HL-60 (cell line): ENCODE measurements around the gene ZNF503.

Experiments used
- DNase-seq, 2 experiments: peaks; one replicate each; pipeline ENCODE4 v3.0.0-alpha.2; 2010 to 2020; ENCODE audit warnings: low read depth in 1 of 2, low spot score in 1 of 2
- H3K27ac ChIP-seq: fragments of 250-450 bp; sonication (Bioruptor Pico); replicated peaks from 2 replicates; pipeline ENCODE4 v1.5.1; 2020; ENCODE audit warnings: mild to moderate bottlenecking, moderate library complexity
- H3K27me3 ChIP-seq: fragments of 250-450 bp; sonication (Bioruptor Pico); 2 replicates; pipeline ENCODE4 v1.5.1; 2021; ENCODE audit warnings: mild to moderate bottlenecking, moderate library complexity; ENCODE audit not compliant: insufficient read depth, poor library complexity, severe bottlenecking
- H3K4me3 ChIP-seq: replicated peaks from 2 replicates; pipeline ENCODE4 v1.5.1; 2011; ENCODE audit warnings: mild to moderate bottlenecking, control low read depth, low read length; ENCODE audit not compliant: insufficient read depth
- CTCF ChIP-seq: IDR thresholded peaks from one replicate; pipeline ENCODE4 v1.5.1; 2011; ENCODE audit warnings: low read length, control low read depth, inconsistent platforms; ENCODE audit not compliant: insufficient read depth
- GABPA ChIP-seq: IDR thresholded peaks from 2 replicates; pipeline ENCODE4 v1.6.1; 2012; ENCODE audit warnings: low read depth
- POLR2AphosphoS5 ChIP-seq: IDR thresholded peaks from 2 replicates; pipeline ENCODE4 v1.6.1; 2012; ENCODE audit warnings: low read depth
- REST ChIP-seq: IDR thresholded peaks from 2 replicates; pipeline ENCODE4 v1.6.1; 2012; ENCODE audit warnings: low read depth; ENCODE audit not compliant: insufficient replicate concordance
- SPI1 ChIP-seq: IDR thresholded peaks from 2 replicates; pipeline ENCODE4 v1.6.1; 2012; ENCODE audit warnings: low read depth, mild to moderate bottlenecking, borderline replicate concordance

The ZNF503 gene

DNA sequence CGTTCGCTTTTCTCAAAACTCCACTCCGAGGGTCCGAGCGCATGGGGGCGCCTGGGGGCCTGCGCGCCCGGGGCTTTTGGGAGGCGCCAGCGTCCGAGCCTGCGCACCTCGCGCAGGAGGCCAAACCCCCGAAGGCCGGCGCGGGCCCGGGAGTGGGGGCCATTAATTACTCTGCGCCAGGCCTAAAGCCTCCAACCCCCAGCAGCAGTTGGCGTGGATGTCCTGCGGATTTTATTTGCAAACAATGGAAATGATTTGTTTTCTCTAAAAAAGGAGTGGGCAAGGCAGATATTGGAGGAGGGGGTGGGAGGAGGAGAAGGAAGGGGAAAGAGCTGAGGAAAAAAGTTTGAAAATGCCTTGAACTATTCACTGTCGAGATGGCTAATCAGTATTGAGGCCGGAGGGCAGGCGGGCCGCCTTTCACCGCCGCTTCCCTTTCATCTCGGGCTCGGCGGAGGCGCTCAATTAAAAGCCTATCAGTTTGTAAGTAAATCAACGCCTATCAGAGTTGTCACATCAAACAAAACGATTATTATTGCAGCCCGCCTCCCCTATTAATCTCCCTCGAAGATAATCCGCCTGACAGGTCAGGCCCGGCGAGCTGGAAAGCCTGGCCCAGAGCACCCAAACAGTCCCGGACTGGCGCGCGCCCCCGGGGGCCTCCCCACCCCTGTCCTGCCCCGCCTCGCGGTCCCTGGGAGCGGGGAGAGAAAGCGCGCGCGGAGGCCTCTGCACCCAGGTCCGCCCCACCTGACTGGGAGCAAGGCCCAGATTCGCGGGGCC, 3.4 kb upstream of the ZNF503 start:
- Histone ChIP-seq H3K4me3 (no peak overlapping the region), H3K27me3 (no peaks in the 10 kb centered on the region), H3K27ac (no peak overlapping the region)
- no peak for DNase-seq
- TF ChIP-seq POLR2AphosphoS5 (no peak), GABPA (no peak)

GRCh38 chr10:75403939-75404814, 2.6 kb upstream of the ZNF503 start:
- peak overlapping the region; percentile 69 for H3K4me3 ChIP-seq
- H3K27me3 ChIP-seq = no peaks in the 10 kb centered on the region
- no peak overlapping the region for H3K27ac ChIP-seq
- DNase-seq = no peak
- TF ChIP-seq REST (no peak), POLR2AphosphoS5 (no peak), SPI1 (no peak), GABPA (no peak), CTCF (no peak)

GRCh38 chr10:75403144-75403938, 1.8 kb upstream of the ZNF503 start:
- TF ChIP-seq GABPA (no peak), POLR2AphosphoS5 (no peak), REST (no peak), CTCF (no peak), SPI1 (no peak)
- peak overlapping the region; percentile 69 for H3K4me3 ChIP-seq
- H3K27ac ChIP-seq = peak overlapping the region; percentile 63
- H3K27me3 ChIP-seq = no peaks in the 10 kb centered on the region
- peak in 1 of 2 experiments; percentile 38 for DNase-seq
